Common myeloid progenitor, CD34-positive (primary cell): ENCODE measurements around the gene LHFPL4.
A peak's percentile ranks its signal among the peaks of the same experiment; 100 is the strongest.

Experiments used
- CTCF ChIA-PET: fragments of 350-600 bp; sonication (Branson Sonifier 250); formaldehyde crosslinking; loops from one replicate; lab custom pipeline; 2021; ENCODE audit warnings: antibody characterized with exemption; lab: Charles Lee
- POLR2A ChIA-PET: fragments of 350-600 bp; sonication (Branson Sonifier 250); formaldehyde crosslinking; loops from one replicate; lab custom pipeline; 2021; ENCODE audit warnings: antibody characterized with exemption; lab: Charles Lee
- DNase-seq, 3 donors: peaks; one replicate each; pipeline versions ENCODE4 v3.0.0 to v3.0.0-alpha.2; 2013
- H3K27ac ChIP-seq, 2 experiments: 1 replicate in 1 of 2; 2 replicates in 1 of 2; pipeline ENCODE4 v1.7.0; 2013; ENCODE audit warnings: inconsistent platforms in 2 of 2, low read length in 2 of 2, mild to moderate bottlenecking in 2 of 2, low read depth in 1 of 2, moderate library complexity in 1 of 2; ENCODE audit not compliant: severe bottlenecking in 2 of 2, insufficient read depth in 1 of 2, poor library complexity in 1 of 2
- H3K27me3 ChIP-seq, 5 experiments: replicated peaks in 2 of 5; 1 replicate in 3 of 5; 2 replicates in 2 of 5; pipeline versions ENCODE4 v1.6.1 to v1.7.0; 2013; ENCODE audit warnings: low read length in 4 of 5, mild to moderate bottlenecking in 2 of 5, moderate library complexity in 2 of 5, inconsistent platforms in 1 of 5; ENCODE audit not compliant: insufficient read depth in 5 of 5, control insufficient read depth in 4 of 5
- H3K36me3 ChIP-seq, 4 experiments: 1 replicate in 2 of 4; 2 replicates in 2 of 4; pipeline versions ENCODE4 v1.6.1 to v1.7.0; 2013; ENCODE audit warnings: low read length in 3 of 4, control low read depth in 1 of 4, mild to moderate bottlenecking in 1 of 4; ENCODE audit not compliant: control insufficient read depth in 4 of 4, insufficient read depth in 4 of 4
- H3K4me1 ChIP-seq, 4 experiments: 1 replicate in 3 of 4; 2 replicates in 1 of 4; pipeline versions ENCODE4 v1.6.1 to v1.7.1; 2013; ENCODE audit warnings: low read length in 3 of 4, mild to moderate bottlenecking in 3 of 4, control low read depth in 1 of 4, inconsistent platforms in 1 of 4, moderate library complexity in 1 of 4; ENCODE audit not compliant: control insufficient read depth in 4 of 4, insufficient read depth in 4 of 4; ENCODE audit errors: control extremely low read depth in 1 of 4
- H3K4me3 ChIP-seq, 7 experiments: 1 replicate in 4 of 7; 2 replicates in 3 of 7; pipeline versions ENCODE4 v1.5.1 to v1.7.0; 2013; ENCODE audit warnings: mild to moderate bottlenecking in 7 of 7, low read length in 6 of 7, moderate library complexity in 6 of 7, inconsistent platforms in 2 of 7, low read depth in 2 of 7, control low read depth in 1 of 7; ENCODE audit not compliant: insufficient read depth in 4 of 7, control insufficient read depth in 1 of 7; ENCODE audit errors: extremely low read depth in 1 of 7
- H3K9me3 ChIP-seq, 5 experiments: 1 replicate in 4 of 5; 2 replicates in 1 of 5; pipeline versions ENCODE4 v1.6.1 to v1.7.1; 2013; ENCODE audit warnings: low read length in 4 of 5, mild to moderate bottlenecking in 2 of 5, inconsistent platforms in 1 of 5, low read depth in 1 of 5, moderate library complexity in 1 of 5; ENCODE audit not compliant: control insufficient read depth in 4 of 5, insufficient read depth in 2 of 5; ENCODE audit errors: control extremely low read depth in 1 of 5
- WGBS: methylation state at CpG from one replicate; pipeline ENCODE4 v1.1.5; 2013; ENCODE audit not compliant: insufficient coverage; 5-methylcytosine and 5-hydroxymethylcytosine counted together

The LHFPL4 gene

DNA sequence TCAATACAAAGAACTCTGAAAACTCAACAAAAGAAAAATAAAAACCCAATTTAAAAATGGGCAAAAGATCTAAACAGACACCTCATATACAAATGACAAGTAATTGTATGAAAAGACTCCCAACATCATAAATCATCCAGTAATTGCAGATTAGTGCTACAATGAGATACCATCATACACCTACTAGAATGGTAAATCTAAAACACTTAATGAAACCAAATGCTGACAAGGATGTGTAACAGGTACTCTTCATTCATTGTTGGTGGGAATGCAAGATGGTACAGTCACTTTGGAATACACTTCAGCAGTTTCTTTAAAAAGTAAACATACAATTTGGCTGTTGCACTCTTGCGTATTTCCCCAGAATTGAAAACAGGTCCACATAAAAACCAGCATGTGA is 68.4 kb downstream of the LHFPL4 start:
- H3K36me3 ChIP-seq = peaks cover 11 to 53% (median 20%) of the 10 kb centered on the region in 4 experiments
- no peak for DNase-seq
- ChIA-PET POLR2A (no interaction called here), CTCF (no interaction called here)
- no peaks in the 10 kb centered on the region for H3K27me3 ChIP-seq
- no CpG with 5 or more reads among the region's 1 CpG for WGBS
- H3K9me3 ChIP-seq = peaks cover 0 to 12% (median 2%) of the 10 kb centered on the region in 5 experiments
- no peak overlapping the region for H3K4me3 ChIP-seq
- no peaks in the 10 kb centered on the region for H3K4me1 ChIP-seq
- H3K27ac ChIP-seq = no peak overlapping the region

DNA sequence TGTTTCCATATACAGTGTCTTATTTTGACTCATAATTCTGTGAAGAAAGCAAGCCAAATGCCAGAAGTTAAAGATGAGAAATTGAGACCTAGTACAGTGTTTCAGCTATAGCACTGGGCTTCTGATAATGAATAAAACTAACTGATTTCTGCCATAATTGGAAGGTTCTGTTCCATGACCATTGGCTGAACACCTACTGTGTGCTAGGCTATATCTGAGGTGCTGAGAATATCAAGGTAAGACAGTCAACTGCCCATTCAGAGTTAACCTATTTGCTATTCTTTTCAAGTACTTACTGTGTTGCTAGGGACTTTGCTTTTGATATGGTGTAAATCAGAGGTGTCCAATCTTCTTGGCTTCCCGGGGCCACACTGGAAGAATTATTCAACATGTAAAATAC is 73.4 kb downstream of the LHFPL4 start:
- Histone ChIP-seq H3K27ac (no peak overlapping the region), H3K4me3 (no peak overlapping the region), H3K36me3 (peaks cover 23 to 82% (median 44%) of the 10 kb centered on the region in 4 experiments), H3K9me3 (peaks cover 0 to 3% (median 0%) of the 10 kb centered on the region in 5 experiments), H3K27me3 (no peaks in the 10 kb centered on the region), H3K4me1 (no peaks in the 10 kb centered on the region)
- ChIA-PET CTCF (interaction anchor here (1.0 to 1.3 kb wide), 2 partner anchors 12 to 22 kb away, joined by 3 read pairs; no protein-coding TSS in a partner anchor), POLR2A (no interaction called here)
- no peak for DNase-seq
- no CpG with 5 or more reads among the region's 1 CpG for WGBS

DNA sequence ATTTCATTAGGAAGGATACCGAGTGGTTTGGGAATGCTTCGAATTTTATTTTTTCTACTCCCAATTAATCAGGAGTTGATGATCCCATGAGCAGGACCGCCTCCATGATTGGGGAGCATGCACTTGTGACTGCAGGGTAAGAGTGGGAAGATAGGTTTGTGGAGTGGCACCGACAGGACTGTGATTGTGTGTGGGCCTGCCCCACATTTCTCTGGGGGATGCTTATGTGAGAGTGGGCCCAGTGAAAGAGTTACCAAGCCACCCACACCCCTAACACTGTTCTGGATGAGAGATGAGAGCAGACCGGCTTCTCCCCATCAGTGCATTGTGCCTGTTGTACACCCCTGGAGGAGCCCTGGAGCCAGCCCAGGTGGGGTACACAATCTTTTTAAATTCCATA is 76.7 kb downstream of the LHFPL4 start:
- Histone ChIP-seq H3K27me3 (no peaks in the 10 kb centered on the region), H3K4me3 (no peak overlapping the region), H3K27ac (no peak overlapping the region), H3K4me1 (no peaks in the 10 kb centered on the region), H3K9me3 (no peaks in the 10 kb centered on the region), H3K36me3 (peaks cover 48 to 95% (median 70%) of the 10 kb centered on the region in 4 experiments)
- WGBS = 100% methylated on average over 3 of the region's 5 CpGs
- ChIA-PET CTCF (interaction anchor here (1.3 kb wide), 1 partner anchor 11 kb away, joined by 6 read pairs; no protein-coding TSS in a partner anchor), POLR2A (no interaction called here)
- no peak for DNase-seq

DNA sequence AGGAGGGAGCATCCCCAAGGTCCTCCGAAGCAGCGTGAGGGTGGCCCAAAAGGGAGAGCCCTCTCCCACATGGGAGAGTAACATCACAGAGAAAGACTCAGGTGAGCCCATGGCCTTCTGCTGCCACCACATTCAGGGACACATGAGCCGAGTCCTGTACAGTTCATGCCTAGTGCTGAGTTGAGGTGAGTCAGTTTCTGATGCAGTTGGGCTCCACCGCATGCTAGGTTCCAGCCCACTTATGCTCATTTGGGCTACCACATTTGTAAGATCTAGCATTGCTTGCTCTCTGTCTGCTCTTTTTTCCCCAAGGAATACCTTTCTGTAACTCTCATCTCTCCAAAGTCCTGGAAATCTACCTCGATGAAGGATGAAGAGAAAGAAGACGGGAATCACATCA is 79.1 kb downstream of the LHFPL4 start:
- ChIA-PET POLR2A (no interaction called here), CTCF (no interaction called here)
- Histone ChIP-seq H3K4me1 (no peaks in the 10 kb centered on the region), H3K27me3 (no peaks in the 10 kb centered on the region), H3K27ac (no peak overlapping the region), H3K36me3 (peaks cover 49 to 97% (median 77%) of the 10 kb centered on the region in 4 experiments), H3K9me3 (no peaks in the 10 kb centered on the region), H3K4me3 (no peak overlapping the region)
- no peak for DNase-seq
- WGBS = 100% methylated on average over 4 of the region's 6 CpGs

DNA sequence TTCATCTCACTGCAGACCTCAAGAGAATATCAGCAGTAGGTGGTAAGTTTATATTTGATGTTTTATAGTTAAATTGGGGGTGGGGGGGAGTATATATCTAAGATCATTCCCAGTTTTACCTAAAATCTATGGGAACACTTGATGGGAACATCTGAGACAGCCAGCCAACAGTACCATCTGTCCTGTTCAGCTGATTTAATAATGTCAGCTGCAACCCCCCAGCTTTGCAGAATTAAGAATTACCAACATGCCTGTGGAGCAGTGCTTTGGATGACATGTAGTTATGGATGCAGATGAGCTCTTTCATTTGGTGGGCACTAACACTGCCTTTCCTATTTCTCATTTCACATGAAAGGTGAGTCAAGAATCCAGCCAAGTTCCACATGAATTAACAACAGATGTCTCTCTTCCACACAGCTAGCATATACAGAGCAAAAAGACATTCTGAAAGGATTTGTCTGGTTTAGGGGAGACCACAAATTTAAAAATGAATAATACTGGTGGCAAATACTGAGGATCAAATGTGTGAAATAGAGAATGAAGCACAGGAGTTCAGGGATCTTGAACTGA is 80.0 kb downstream of the LHFPL4 start:
- DNase-seq = no peak
- ChIA-PET POLR2A (no interaction called here), CTCF (interaction anchor here (1.0 kb wide), 1 partner anchor 28 kb away, joined by 3 read pairs; no protein-coding TSS in a partner anchor)
- Histone ChIP-seq H3K4me3 (no peak overlapping the region), H3K27me3 (no peaks in the 10 kb centered on the region), H3K27ac (peak overlapping the region in 1 of 2 experiments; percentile 19), H3K9me3 (no peaks in the 10 kb centered on the region), H3K4me1 (no peaks in the 10 kb centered on the region), H3K36me3 (peaks cover 52 to 96% (median 80%) of the 10 kb centered on the region in 4 experiments)

DNA sequence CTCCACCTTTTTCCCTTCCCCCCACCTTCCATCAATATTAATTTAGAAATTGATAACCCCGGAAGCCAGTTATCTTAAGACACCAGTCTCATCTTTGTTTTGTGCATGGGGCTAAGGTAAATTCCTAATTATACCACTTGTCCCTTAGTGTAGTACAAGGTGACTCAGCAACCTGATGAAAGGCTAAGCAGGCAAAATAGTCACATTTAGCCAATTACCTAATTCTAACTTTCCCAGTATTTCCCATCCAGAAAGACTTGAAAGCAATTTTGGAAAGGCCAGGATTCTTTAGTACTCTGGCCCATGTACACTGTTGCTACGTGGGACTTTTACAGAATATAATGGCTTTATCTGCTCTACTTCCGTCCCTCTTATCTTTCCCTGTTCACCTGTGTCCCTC is 83.6 kb downstream of the LHFPL4 start:
- Histone ChIP-seq H3K27ac (no peak overlapping the region), H3K9me3 (no peaks in the 10 kb centered on the region), H3K36me3 (peaks cover 46 to 93% (median 85%) of the 10 kb centered on the region in 4 experiments), H3K4me3 (no peak overlapping the region), H3K4me1 (no peaks in the 10 kb centered on the region), H3K27me3 (no peaks in the 10 kb centered on the region)
- ChIA-PET CTCF (no interaction called here), POLR2A (no interaction called here)
- 100% methylated on average over 2 of the region's 3 CpGs for WGBS
- DNase-seq = no peak

DNA sequence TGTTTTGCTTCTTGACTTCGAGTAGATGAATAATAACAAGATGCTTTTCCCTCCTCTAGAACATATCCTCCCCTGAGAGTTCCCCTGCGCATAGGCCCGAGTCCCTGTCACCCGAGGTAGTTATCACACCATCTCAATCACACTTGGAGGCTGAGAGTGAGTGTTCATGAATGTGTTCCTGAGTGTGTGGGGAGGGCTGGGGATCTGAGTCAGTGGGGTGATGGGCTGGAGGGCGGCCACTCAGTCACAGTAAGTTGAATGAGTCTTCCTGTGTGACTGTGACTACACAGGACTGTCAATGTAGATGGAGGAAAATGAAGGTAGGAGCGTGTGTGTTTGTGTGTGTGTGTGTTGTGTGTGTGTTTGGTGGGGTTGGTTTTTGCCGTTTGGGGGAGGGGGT is 85.2 kb downstream of the LHFPL4 start:
- Histone ChIP-seq H3K4me1 (no peaks in the 10 kb centered on the region), H3K9me3 (no peaks in the 10 kb centered on the region), H3K27ac (no peak overlapping the region), H3K36me3 (peaks cover 41 to 91% (median 85%) of the 10 kb centered on the region in 4 experiments), H3K4me3 (no peak overlapping the region), H3K27me3 (no peaks in the 10 kb centered on the region)
- ChIA-PET POLR2A (no interaction called here), CTCF (no interaction called here)
- 100% methylated on average over 3 of the region's 7 CpGs for whole genome bisulfite sequencing
- no peak for DNase-seq
